B cell (primary cell): ENCODE data around the gene GABPB1. TPM values are rescaled to one million over a fixed set of nuclear protein-coding genes. Genes with fewer than 3 reads are reported as not detected.

Experiments used
- ATAC-seq: fragments of 200-7000 bp; cut with Tn5 transposase; one replicate; pipeline ENCODE4 v1.10.0; 2021; ENCODE audit warnings: low read depth, mild to moderate bottlenecking, moderate number of reproducible peaks, moderate library complexity
- CTCF ChIA-PET: fragments of 350-600 bp; sonication (Branson Sonifier 250); formaldehyde crosslinking; loops from one replicate; lab custom pipeline; 2021; ENCODE audit warnings: antibody characterized with exemption, inconsistent platforms; lab: Charles Lee
- POLR2A ChIA-PET: fragments of 350-600 bp; sonication (Branson Sonifier 250); formaldehyde crosslinking; loops from one replicate; lab custom pipeline; 2021; ENCODE audit warnings: antibody characterized with exemption; lab: Charles Lee
- DNase-seq: peaks from one replicate; pipeline ENCODE4 v3.0.0; 2013
- H2AFZ ChIP-seq: 2 replicates; pipeline ENCODE4 v1.6.1; 2012; ENCODE audit warnings: mild to moderate bottlenecking, low read depth, low read length; ENCODE audit not compliant: insufficient read depth, poor library complexity, severe bottlenecking
- H3K27ac ChIP-seq, 2 donors: 1 replicate in 1 of 2; 2 replicates in 1 of 2; pipeline ENCODE4 v1.5.1; 2012 to 2013; ENCODE audit warnings: low read length in 2 of 2, mild to moderate bottlenecking in 2 of 2, moderate library complexity in 1 of 2
- H3K27me3 ChIP-seq, 4 experiments: fragments of 200-600 bp in 1 of 4; sonication (generic) in 1 of 4; replicated peaks in 1 of 4; 1 replicate in 2 of 4; 2 replicates in 2 of 4; pipeline versions ENCODE4 v1.6.1 to v1.7.0; 2013 to 2016; ENCODE audit warnings: low read length in 3 of 4, mild to moderate bottlenecking in 2 of 4, mixed read lengths in 1 of 4, moderate library complexity in 1 of 4; ENCODE audit not compliant: insufficient read depth in 4 of 4, control insufficient read depth in 3 of 4; ENCODE audit errors: control extremely low read depth in 1 of 4
- H3K36me3 ChIP-seq, 2 experiments: replicated peaks in 1 of 2; 1 replicate in 1 of 2; 2 replicates in 1 of 2; pipeline versions ENCODE4 v1.6.1 to v1.7.1; 2013; ENCODE audit warnings: low read length in 1 of 2; ENCODE audit not compliant: insufficient read depth in 2 of 2, control insufficient read depth in 1 of 2; ENCODE audit errors: control extremely low read depth in 1 of 2, extremely low read depth in 1 of 2
- H3K4me1 ChIP-seq, 2 donors: fragments of 200-600 bp in 1 of 2; sonication (generic) in 1 of 2; 1 replicate in 1 of 2; 2 replicates in 1 of 2; pipeline versions ENCODE4 v1.5.1 to v1.6.1; 2013 to 2017; ENCODE audit warnings: low read length in 2 of 2; ENCODE audit not compliant: control insufficient read depth in 2 of 2, insufficient read depth in 2 of 2
- H3K4me2 ChIP-seq: replicated peaks from 2 replicates; pipeline ENCODE3; 2012; ENCODE audit warnings: mild to moderate bottlenecking, low read depth, low read length; ENCODE audit not compliant: poor library complexity, severe bottlenecking
- H3K4me3 ChIP-seq, 5 experiments: fragments of 200-600 bp in 1 of 5; sonication (generic) in 1 of 5; 1 replicate in 3 of 5; 2 replicates in 2 of 5; pipeline versions ENCODE4 v1.5.1 to v1.7.0; 2011 to 2016; ENCODE audit warnings: low read length in 4 of 5, mild to moderate bottlenecking in 4 of 5, low read depth in 2 of 5, control low read depth in 1 of 5, moderate library complexity in 1 of 5; ENCODE audit not compliant: insufficient read depth in 1 of 5; ENCODE audit errors: control extremely low read depth in 1 of 5, extremely low read depth in 1 of 5
- H3K79me2 ChIP-seq: fragments of 200-600 bp; sonication (generic); one replicate; pipeline ENCODE4 v1.6.0; 2016; ENCODE audit warnings: low read length; ENCODE audit not compliant: control insufficient read depth, insufficient read depth
- H3K9ac ChIP-seq: fragments of 200-600 bp; sonication (generic); 2 replicates; pipeline ENCODE4 v1.6.1; 2017; ENCODE audit warnings: mild to moderate bottlenecking, low read length, moderate library complexity
- H3K9me3 ChIP-seq, 3 donors: one replicate each; pipeline versions ENCODE4 v1.6.1 to v1.7.1; 2013; ENCODE audit warnings: low read length in 2 of 3; ENCODE audit not compliant: control insufficient read depth in 2 of 3, insufficient read depth in 1 of 3; ENCODE audit errors: control extremely low read depth in 1 of 3
- H4K20me1 ChIP-seq: 2 replicates; pipeline ENCODE4 v1.6.0; 2012; ENCODE audit warnings: mild to moderate bottlenecking, low read length; ENCODE audit not compliant: insufficient read depth, control insufficient read depth, poor library complexity, severe bottlenecking
- H3K27ac Mint-ChIP-seq: one replicate; pipeline ENCODE4 v1.8.0; 2021; ENCODE audit warnings: mixed read lengths
- H3K27me3 Mint-ChIP-seq: one replicate; pipeline ENCODE4 v1.8.0; 2021; ENCODE audit warnings: mixed read lengths
- H3K4me1 Mint-ChIP-seq: one replicate; pipeline ENCODE4 v1.8.0; 2021; ENCODE audit warnings: mixed read lengths
- H3K4me3 Mint-ChIP-seq: one replicate; pipeline ENCODE4 v1.8.0; 2021; ENCODE audit warnings: mixed read lengths
- H3K9me3 Mint-ChIP-seq: one replicate; pipeline ENCODE4 v1.8.0; 2022; ENCODE audit warnings: mixed read lengths; ENCODE audit not compliant: insufficient read depth
- CTCF ChIP-seq: fragments of 200-600 bp; IDR thresholded peaks from one replicate; pipeline ENCODE4 v1.8.0; 2022; ENCODE audit warnings: antibody characterized with exemption, mild to moderate bottlenecking
- EZH2 ChIP-seq: IDR thresholded peaks from 2 replicates; pipeline ENCODE4 v1.6.1; 2012; ENCODE audit warnings: borderline replicate concordance, low read depth, mild to moderate bottlenecking, moderate library complexity, low read length; ENCODE audit not compliant: insufficient read depth, poor library complexity, severe bottlenecking
- WGBS: methylation state at CpG from one replicate; pipeline ENCODE4 v1.1.5; 2013; ENCODE audit warnings: missing lambda C conversion rate; ENCODE audit not compliant: insufficient coverage; 5-methylcytosine and 5-hydroxymethylcytosine counted together
- intact Hi-C: fragments of 100-400 bp; cut with micrococcal nuclease; formaldehyde crosslinking; loops from one replicate; pipeline ENCODE4 v1.10.0; 2022
- polyA plus RNA-seq: library from polyadenylated mRNA; depleted of rRNA; stranded (reverse); fragments of >200 nt; gene quantifications from 2 replicates; pipeline ENCODE4 v1.2.3, GENCODE V29; 2012
- total RNA-seq, 2 donors: library from RNA; stranded (reverse); fragments of 120-200 nt in 1 of 2; gene quantifications; 1 replicate in 1 of 2; 2 replicates in 1 of 2; pipeline versions ENCODE4 v1.2.3 to v1.2.4, GENCODE V29; 2013 to 2022

GABPB1 gene
- total and polyA plus RNA-seq, 2 donors (not counting 1 experiment from before 2014, with no cell fraction given): 24.1 to 37.1 TPM

DNA sequence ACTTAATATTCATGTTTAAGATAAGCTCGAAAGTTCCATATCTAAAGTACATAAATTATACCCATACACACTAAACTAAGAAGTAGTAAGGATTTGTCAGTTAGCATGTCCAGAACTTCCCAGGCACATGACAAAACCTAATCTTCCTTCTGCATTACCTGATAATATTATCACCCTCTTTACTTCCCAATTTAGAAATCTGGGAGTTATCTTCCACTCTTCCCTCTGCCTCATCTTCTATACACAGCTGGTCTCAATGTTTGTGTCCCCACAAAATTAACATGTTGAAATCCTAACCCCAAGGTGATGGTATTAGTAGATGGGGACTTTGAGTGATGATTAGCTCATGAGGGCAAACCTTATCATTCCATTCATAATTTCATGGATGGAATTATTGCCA, 15.3 kb downstream of the GABPB1 start:
- DNase-seq: no peak
- Mint-ChIP-seq H3K27ac (no peak overlapping the region), H3K4me1 (peaks cover 26% of the 10 kb centered on the region), H3K27me3 (no peaks in the 10 kb centered on the region), H3K9me3 (no peaks in the 10 kb centered on the region), H3K4me3 (no peak overlapping the region)
- Histone ChIP-seq H3K27me3 (no peaks in the 10 kb centered on the region), H3K9me3 (no peaks in the 10 kb centered on the region), H4K20me1 (no peaks in the 10 kb centered on the region), H3K36me3 (peaks cover 0 to 1% of the 10 kb centered on the region in 2 experiments), H3K4me1 (peaks cover 11 to 14% of the 10 kb centered on the region in 2 donors), H3K4me3 (no peak overlapping the region), H3K79me2 (peaks cover 78% of the 10 kb centered on the region), H2AFZ (no peak overlapping the region), H3K27ac (peak overlapping the region in 1 of 2 donors; percentile 3), H3K9ac (no peak overlapping the region), H3K4me2 (no peak overlapping the region)
- WGBS: no CpG with 5 or more reads among the region's 1 CpG
- ChIA-PET POLR2A (interaction anchor here (0.7 kb wide), 1 partner anchor 114 kb away, joined by 4 read pairs; no protein-coding TSS in a partner anchor), CTCF (interaction anchor here (1.4 to 1.7 kb wide), 2 partner anchors 10 to 24 kb away, joined by 4 to 5 read pairs; no protein-coding TSS in a partner anchor)
- intact Hi-C loops: no loop called here
- TF ChIP-seq EZH2 (no peak), CTCF (no peak)
- ATAC-seq: no peak

- Mint-ChIP-seq H3K27ac (no peak overlapping the region), H3K4me3 (no peak overlapping the region), H3K9me3 (no peaks in the 10 kb centered on the region), H3K27me3 (no peaks in the 10 kb centered on the region), H3K4me1 (peaks cover 27% of the 10 kb centered on the region)
- Histone ChIP-seq H3K9ac (no peak overlapping the region), H2AFZ (no peak overlapping the region), H3K36me3 (peaks cover 2 to 4% of the 10 kb centered on the region in 2 experiments), H3K27me3 (no peaks in the 10 kb centered on the region), H3K79me2 (peaks cover 74% of the 10 kb centered on the region), H3K4me1 (peaks cover 9 to 13% of the 10 kb centered on the region in 2 donors), H3K4me2 (peak overlapping the region; percentile 15), H3K9me3 (no peaks in the 10 kb centered on the region), H4K20me1 (no peaks in the 10 kb centered on the region), H3K27ac (no peak overlapping the region), H3K4me3 (no peak overlapping the region)
- WGBS: no CpG with 5 or more reads among the region's 4 CpGs
- DNase-seq (no peak), ATAC-seq (no peak)
- intact Hi-C loops: loop anchor here (2.0 kb wide), 1 partner anchor 18 kb away; no protein-coding TSS in a partner anchor
- CTCF ChIA-PET: interaction anchor here (0.6 to 0.7 kb wide), 2 partner anchors 20 to 505 kb away, joined by 3 read pairs; no protein-coding TSS in a partner anchor
- TF ChIP-seq CTCF (no peak), EZH2 (no peak)
- POLR2A ChIA-PET: no interaction called here
Observed at GRCh38 chr15:50335251-50335650, 19.7 kb downstream of the GABPB1 start.
